HepG2 (cell line): ENCODE measurements around the gene ECEL1. TPM values are rescaled to one million over a fixed set of nuclear protein-coding genes. Genes with fewer than 3 reads are reported as not detected.

Source experiments
- ARID4A ChIP-seq: sonication (generic); formaldehyde crosslinking; IDR thresholded peaks from 2 replicates; pipeline ENCODE4 v1.5.0; 2020; ENCODE audit warnings: mild to moderate bottlenecking, missing genetic modification reagents, borderline replicate concordance
- FUBP1 ChIP-seq: sonication (generic); formaldehyde crosslinking; IDR thresholded peaks from 2 replicates; pipeline ENCODE4 v1.5.1; 2020; ENCODE audit warnings: missing genetic modification reagents, mild to moderate bottlenecking, borderline replicate concordance
- GABPB1 ChIP-seq: IDR thresholded peaks from 2 replicates; pipeline ENCODE4 v1.6.1; 2016; ENCODE audit warnings: mild to moderate bottlenecking, missing genetic modification reagents, moderate library complexity, missing compliant biosample characterization
- GATAD1 ChIP-seq: IDR thresholded peaks from 2 replicates; pipeline ENCODE4 v1.6.1; 2016; ENCODE audit warnings: missing genetic modification reagents, missing compliant biosample characterization
- GATAD2A ChIP-seq: IDR thresholded peaks from 2 replicates; pipeline ENCODE4 v1.6.1; 2016
- MEIS2 ChIP-seq: sonication (generic); formaldehyde crosslinking; IDR thresholded peaks from 2 replicates; pipeline ENCODE4 v1.9.0; 2021; ENCODE audit warnings: mild to moderate bottlenecking, missing genetic modification reagents
- NFRKB ChIP-seq: fragments of 450-650 bp; IDR thresholded peaks from 2 replicates; pipeline ENCODE4 v1.6.1; 2017
- POLR2G ChIP-seq: fragments of 200-400 bp; formaldehyde crosslinking; IDR thresholded peaks from 2 replicates; pipeline ENCODE4 v1.6.1; 2018; ENCODE audit warnings: mild to moderate bottlenecking, low read depth, low read length, moderate library complexity
- RAD21 ChIP-seq: fragments of 450-650 bp; formaldehyde crosslinking; IDR thresholded peaks from 2 replicates; pipeline ENCODE4 v1.5.0; 2020; ENCODE audit warnings: mild to moderate bottlenecking
- STAG1 ChIP-seq: sonication (generic); formaldehyde crosslinking; IDR thresholded peaks from 2 replicates; pipeline ENCODE4 v1.4.0; 2020; ENCODE audit warnings: missing genetic modification reagents
- TCF7L2 ChIP-seq: IDR thresholded peaks from 2 replicates; pipeline ENCODE4 v1.6.1; 2011; ENCODE audit warnings: mild to moderate bottlenecking, low read depth, low read length, moderate library complexity
- TOPORS ChIP-seq: sonication (generic); formaldehyde crosslinking; IDR thresholded peaks from 2 replicates; pipeline ENCODE4 v1.8.0; 2023; ENCODE audit warnings: mild to moderate bottlenecking, missing genetic modification reagents
- XRCC5 ChIP-seq: fragments of 200-400 bp; formaldehyde crosslinking; optimal IDR thresholded peaks from 2 replicates; pipeline ENCODE3; 2017; ENCODE audit warnings: mild to moderate bottlenecking, low read length
- ZMYM4 ChIP-seq: sonication (generic); formaldehyde crosslinking; IDR thresholded peaks from 2 replicates; pipeline ENCODE4 v1.8.1; 2023; ENCODE audit warnings: mild to moderate bottlenecking, missing genetic modification reagents
- ZNF253 ChIP-seq: sonication (generic); formaldehyde crosslinking; IDR thresholded peaks from 2 replicates; pipeline ENCODE4 v1.8.0; 2022; ENCODE audit warnings: mild to moderate bottlenecking, missing genetic modification reagents, borderline replicate concordance
- ZNF646 ChIP-seq: sonication (generic); formaldehyde crosslinking; IDR thresholded peaks from 2 replicates; pipeline ENCODE4 v1.9.0; 2021; ENCODE audit warnings: mild to moderate bottlenecking, missing genetic modification reagents
- ZNF850 ChIP-seq: sonication (generic); formaldehyde crosslinking; conservative IDR thresholded peaks from 2 replicates; pipeline ENCODE4 v1.9.0; 2021; ENCODE audit warnings: mild to moderate bottlenecking, missing genetic modification reagents
- polyA plus RNA-seq, 8 experiments: library from polyadenylated mRNA; depleted of rRNA in 3 of 8; stranded (reverse) in 7 of 8; unstranded in 1 of 8; fragments of >200 nt; fragmentation: Illumina TruSeq in 4 of 8; extraction: Trizol in 4 of 8; gene quantifications; 2 replicates each; pipeline versions ENCODE4 v1.2.1 to v1.2.3, GENCODE V29; 2011 to 2016; ENCODE audit warnings: low read depth in 4 of 8, missing spikeins in 1 of 8, mixed read lengths in 1 of 8; ENCODE audit not compliant: insufficient read depth in 1 of 8
- total RNA-seq, 5 experiments: library from RNA; depleted of rRNA; stranded (reverse); fragments of >200 nt; fragmentation: Illumina TruSeq; extraction: Trizol; gene quantifications; 2 replicates each; pipeline ENCODE4 v1.2.3, GENCODE V29; 2016; ENCODE audit warnings: low read depth in 1 of 5

The ECEL1 gene
- total and polyA plus RNA-seq, 2 of the 13 experiments (the other 11 are each of a cell fraction or from before 2014, with no cell fraction given): not detected

- TF ChIP-seq GABPB1 (CRISPR knock-in tag): peak; percentile 57
- TF ChIP-seq MEIS2 (CRISPR knock-in tag): no peak
- no peak for TF ChIP-seq ZNF850 (CRISPR knock-in tag)
- TF ChIP-seq GATAD1 (CRISPR knock-in tag): 0 out of 2 replicates have a peak, but pooled peaks have one; percentile 25
- TF ChIP-seq ZMYM4: peak; percentile 36; the same call in 1 of the 2 replicates
- peak; percentile 32; the same call in 1 of the 2 replicates for TF ChIP-seq GATAD2A (CRISPR knock-in tag)
- peak; percentile 73 for TF ChIP-seq XRCC5
- TF ChIP-seq STAG1 (CRISPR knock-in tag): peak; percentile 43
- TF ChIP-seq TOPORS: peak; percentile 38; the same call in 1 of the 2 replicates
- peak; percentile 38; the same call in 1 of the 2 replicates for TF ChIP-seq ARID4A (CRISPR knock-in tag)
- TF ChIP-seq TCF7L2: no peak
- no peak for TF ChIP-seq POLR2G
- TF ChIP-seq ZNF253: peak; percentile 69; the same call in 1 of the 2 replicates
- TF ChIP-seq FUBP1 (CRISPR knock-in tag): no peak
- no peak for TF ChIP-seq ZNF646 (CRISPR knock-in tag)
- peak; percentile 37 for TF ChIP-seq RAD21 (CRISPR knock-in tag)
- TF ChIP-seq NFRKB: no peak
Measured at GRCh38 chr2:232523682-232524597, 36.3 kb upstream of the ECEL1 start (continued).
